Small intestine (tissue), 7 donors: ENCODE results near the gene NIFK. TPM values are rescaled to one million over a fixed set of nuclear protein-coding genes. Genes with fewer than 3 reads are reported as not detected.

Source experiments
- DNase-seq, 2 donors: peaks; one replicate each; pipeline versions ENCODE4 v3.0.0 to v3.0.0-alpha.2; 2013
- FAIRE-seq: peaks from 2 replicates; lab custom pipeline; 2012; peaks lifted over from hg19 to GRCh38; lab: Jason Lieb, UNC
- H3K27ac ChIP-seq, 3 donors: one replicate each; pipeline ENCODE4 v1.5.1; 2013; ENCODE audit warnings: low read length in 2 of 3, mild to moderate bottlenecking in 2 of 3, control low read depth in 1 of 3, inconsistent platforms in 1 of 3, low read depth in 1 of 3, moderate library complexity in 1 of 3
- H3K27me3 ChIP-seq, 3 donors: one replicate each; pipeline ENCODE4 v1.6.1; 2013; ENCODE audit warnings: low read length in 3 of 3, inconsistent platforms in 1 of 3; ENCODE audit not compliant: control insufficient read depth in 3 of 3, insufficient read depth in 3 of 3
- H3K36me3 ChIP-seq, 3 donors: one replicate each; pipeline ENCODE4 v1.6.1; 2013; ENCODE audit warnings: low read length in 3 of 3, inconsistent platforms in 1 of 3, low read depth in 1 of 3, mild to moderate bottlenecking in 1 of 3, moderate library complexity in 1 of 3; ENCODE audit not compliant: control insufficient read depth in 3 of 3, insufficient read depth in 2 of 3
- H3K4me1 ChIP-seq, 3 donors: one replicate each; pipeline ENCODE4 v1.6.1; 2013; ENCODE audit warnings: low read length in 2 of 3, inconsistent platforms in 1 of 3, low read depth in 1 of 3, mild to moderate bottlenecking in 1 of 3, moderate library complexity in 1 of 3; ENCODE audit not compliant: control insufficient read depth in 3 of 3, insufficient read depth in 2 of 3
- H3K4me3 ChIP-seq, 3 donors: one replicate each; pipeline ENCODE4 v1.5.1; 2013; ENCODE audit warnings: low read length in 3 of 3, control low read depth in 1 of 3, inconsistent platforms in 1 of 3, low read depth in 1 of 3, mild to moderate bottlenecking in 1 of 3, moderate library complexity in 1 of 3
- H3K9me3 ChIP-seq, 2 donors: one replicate each; pipeline ENCODE4 v1.6.1; 2013; ENCODE audit warnings: low read depth in 1 of 2, low read length in 1 of 2; ENCODE audit not compliant: control insufficient read depth in 2 of 2, insufficient read depth in 1 of 2
- WGBS, 3 donors: extraction: QIAGEN DNeasy Blood & Tissue Kit; methylation state at CpG; one replicate each; pipeline ENCODE4 v1.1.7; 2013; 5-methylcytosine and 5-hydroxymethylcytosine counted together
- polyA plus RNA-seq, 4 donors: library from polyadenylated mRNA; stranded (reverse) in 3 of 4; unstranded in 1 of 4; fragments of 200-250 nt in 3 of 4; fragments of 120-200 nt in 1 of 4; gene quantifications; one replicate each; pipeline versions ENCODE4 v1.2.1 to v1.2.3, GENCODE V29; 2013
- donor health status: healthy with polysubstance abuse.
- donor health status: control.
- donor health status: control.
- donor health status: Bipolar disorder and iron deficiency.
- donor health status: healthy.

The NIFK gene
- polyA plus RNA-seq, 4 donors: 12.1 to 51.8 (median 30.8) TPM

- no peak for FAIRE-seq
- peaks cover 0 to 2% of the 10 kb centered on the region in 2 donors for H3K9me3 ChIP-seq
- H3K36me3 ChIP-seq: no peaks in the 10 kb centered on the region
- no peak for DNase-seq
- H3K4me1 ChIP-seq: peaks cover 0 to 2% (median 0%) of the 10 kb centered on the region in 3 donors
- WGBS, 3 donors: 80 to 91% (median 85%) methylated on average over 2 of the region's 2 CpGs
- H3K4me3 ChIP-seq: no peak overlapping the region
- H3K27ac ChIP-seq: no peak overlapping the region
- no peaks in the 10 kb centered on the region for H3K27me3 ChIP-seq
Measured at GRCh38 chr2:121688820-121689219, 47.9 kb downstream of the NIFK start.

GRCh38 chr2:121686902-121687301 is 49.8 kb downstream of the NIFK start:
- Histone ChIP-seq H3K27me3 (no peaks in the 10 kb centered on the region), H3K27ac (no peak overlapping the region), H3K9me3 (peaks cover 0 to 20% of the 10 kb centered on the region in 2 donors), H3K4me3 (no peak overlapping the region), H3K36me3 (no peaks in the 10 kb centered on the region), H3K4me1 (peaks cover 0 to 2% (median 0%) of the 10 kb centered on the region in 3 donors)
- FAIRE-seq (no peak), DNase-seq (no peak)
- 86 to 93% (median 92%) methylated on average over 2 of the region's 2 CpGs for WGBS, 3 donors

- Histone ChIP-seq H3K27me3 (no peaks in the 10 kb centered on the region), H3K4me3 (no peak overlapping the region), H3K36me3 (no peaks in the 10 kb centered on the region), H3K4me1 (peaks cover 0 to 2% (median 0%) of the 10 kb centered on the region in 3 donors), H3K9me3 (peaks cover 1 to 20% of the 10 kb centered on the region in 2 donors), H3K27ac (no peak overlapping the region)
- no peak for FAIRE-seq
- DNase-seq: no peak
- 52 to 79% (median 55%) methylated on average over 19 of the region's 19 CpGs for WGBS, 3 donors
Measured at GRCh38 chr2:121686218-121686617, 50.5 kb downstream of the NIFK start.

- Histone ChIP-seq H3K36me3 (no peaks in the 10 kb centered on the region), H3K4me1 (no peaks in the 10 kb centered on the region), H3K27me3 (no peaks in the 10 kb centered on the region), H3K27ac (no peak overlapping the region), H3K4me3 (no peak overlapping the region), H3K9me3 (peaks cover 1 to 24% of the 10 kb centered on the region in 2 donors)
- DNase-seq (no peak), FAIRE-seq (no peak)
- 93 to 96% (median 95%) methylated on average over 17 of the region's 17 CpGs for WGBS, 3 donors
Measured at GRCh38 chr2:121682396-121683298, 54.0 kb downstream of the NIFK start.

GRCh38 chr2:121677855-121678254 is 58.8 kb downstream of the NIFK start:
- H3K27ac ChIP-seq: no peak overlapping the region
- H3K4me3 ChIP-seq: no peak overlapping the region
- FAIRE-seq (no peak), DNase-seq (no peak)
- no peaks in the 10 kb centered on the region for H3K36me3 ChIP-seq
- no peaks in the 10 kb centered on the region for H3K4me1 ChIP-seq
- H3K27me3 ChIP-seq: no peaks in the 10 kb centered on the region
- peaks cover 1 to 21% of the 10 kb centered on the region in 2 donors for H3K9me3 ChIP-seq

Other genes starting within 250 kb of the NIFK start
- gene RNU4ATAC, start 206.0 kb downstream of the NIFK start, polyA plus RNA-seq: not detected
- gene CLASP1, start 87.4 kb downstream of the NIFK start, polyA plus RNA-seq: 10 to 100 TPM in 2 of 4 donors, 1 to 10 TPM in 2; 3.5 to 24.1 (median 8.6) TPM
- 10 to 100 TPM; 16.2 to 53.8 (median 29.8) TPM for gene TSN, start 18.8 kb upstream of the NIFK start, polyA plus RNA-seq